GM12878 (cell line): Measurements from ENCODE around the gene IRGC. TPM values are rescaled to one million over a fixed set of nuclear protein-coding genes. Genes with fewer than 3 reads are reported as not detected.

Experiments used
- ASH2L ChIP-seq: fragments of 300-600, 200-600 bp; sonication (generic); IDR thresholded peaks from 2 replicates; pipeline ENCODE4 v1.6.1; 2017; ENCODE audit warnings: low read depth, mild to moderate bottlenecking, borderline replicate concordance
- ATF2 ChIP-seq: IDR thresholded peaks from 2 replicates; pipeline ENCODE4 v1.6.1; 2012; ENCODE audit warnings: low read length, inconsistent platforms
- CREB1 ChIP-seq: IDR thresholded peaks from 2 replicates; pipeline ENCODE4 v1.6.1; 2012; ENCODE audit warnings: low read depth, mild to moderate bottlenecking, inconsistent platforms
- EGR1 ChIP-seq, 2 experiments: IDR thresholded peaks; 1 replicate in 1 of 2; 2 replicates in 1 of 2; pipeline ENCODE4 v1.6.1; 2011 to 2012; ENCODE audit warnings: low read depth in 2 of 2, low read length in 2 of 2, borderline replicate concordance in 1 of 2, mild to moderate bottlenecking in 1 of 2, moderate library complexity in 1 of 2
- ELK1 ChIP-seq: IDR thresholded peaks from 2 replicates; pipeline ENCODE4 v1.6.1; 2012; ENCODE audit warnings: low read depth, low read length, improper control_type of control experiment
- EZH2 ChIP-seq: IDR thresholded peaks from 2 replicates; pipeline ENCODE4 v1.6.1; 2012; ENCODE audit warnings: low read depth, mild to moderate bottlenecking, control low read depth, inconsistent platforms, low read length, borderline replicate concordance; ENCODE audit not compliant: control insufficient read depth
- HSF1 ChIP-seq: fragments of 150-350 bp; IDR thresholded peaks from 2 replicates; pipeline ENCODE4 v1.6.1; 2014; ENCODE audit warnings: mild to moderate bottlenecking, low read depth, low read length
- IKZF1 ChIP-seq: fragments of 450-650 bp; conservative IDR thresholded peaks from 2 replicates; pipeline ENCODE4 v1.6.1; 2017; ENCODE audit warnings: antibody characterized with exemption, mild to moderate bottlenecking
- IRF5 ChIP-seq: fragments of 450-650 bp; IDR thresholded peaks from 2 replicates; pipeline ENCODE4 v1.6.1; 2017; ENCODE audit warnings: borderline replicate concordance
- LARP7 ChIP-seq: fragments of 450-650 bp; IDR thresholded peaks from 2 replicates; pipeline ENCODE4 v1.6.1; 2017; ENCODE audit warnings: mild to moderate bottlenecking
- MAX ChIP-seq: IDR thresholded peaks from 2 replicates; pipeline ENCODE4 v1.6.1; 2012; ENCODE audit warnings: low read depth, low read length, improper control_type of control experiment
- MLLT1 ChIP-seq: fragments of 450-650 bp; IDR thresholded peaks from 2 replicates; pipeline ENCODE4 v1.6.1; 2016; ENCODE audit warnings: mild to moderate bottlenecking
- MXI1 ChIP-seq: fragments of 150-350 bp; IDR thresholded peaks from 2 replicates; pipeline ENCODE4 v1.6.1; 2011; ENCODE audit warnings: low read depth, mild to moderate bottlenecking, inconsistent platforms, low read length, improper control_type of control experiment
- NFYB ChIP-seq: IDR thresholded peaks from 2 replicates; pipeline ENCODE4 v1.6.1; 2011; ENCODE audit warnings: low read depth, mild to moderate bottlenecking, low read length, improper control_type of control experiment, moderate library complexity; ENCODE audit not compliant: insufficient read depth
- PAX8 ChIP-seq: fragments of 450-650 bp; IDR thresholded peaks from 2 replicates; pipeline ENCODE4 v1.6.1; 2017; ENCODE audit warnings: mild to moderate bottlenecking, moderate library complexity
- POLR2AphosphoS5 ChIP-seq: IDR thresholded peaks from 2 replicates; pipeline ENCODE4 v1.6.1; 2011; ENCODE audit warnings: mild to moderate bottlenecking, low read length, inconsistent platforms
- RB1 ChIP-seq: fragments of 450-650 bp; formaldehyde crosslinking; IDR thresholded peaks from 2 replicates; pipeline ENCODE4 v1.6.1; 2017; ENCODE audit warnings: mild to moderate bottlenecking, borderline replicate concordance
- RELA ChIP-seq: fragments of 450-650 bp; IDR thresholded peaks from 2 replicates; pipeline ENCODE4 v1.8.0; 2014; ENCODE audit warnings: borderline replicate concordance; ENCODE audit not compliant: partially characterized antibody
- STAT1 ChIP-seq: fragments of 450-650 bp; conservative IDR thresholded peaks from 2 replicates; pipeline ENCODE4 v1.6.1; 2014; ENCODE audit warnings: antibody characterized with exemption, mild to moderate bottlenecking
- TCF3 ChIP-seq: IDR thresholded peaks from 2 replicates; pipeline ENCODE4 v1.6.1; 2012; ENCODE audit warnings: low read depth, mild to moderate bottlenecking, low read length, borderline replicate concordance; ENCODE audit not compliant: insufficient read depth
- TCF7 ChIP-seq: IDR thresholded peaks from 2 replicates; pipeline ENCODE4 v1.6.1; 2014; ENCODE audit warnings: antibody characterized with exemption, borderline replicate concordance
- ZBED1 ChIP-seq: IDR thresholded peaks from 2 replicates; pipeline ENCODE4 v1.6.1; 2016; ENCODE audit warnings: borderline replicate concordance
- polyA plus RNA-seq, 11 experiments: library from polyadenylated mRNA; depleted of rRNA in 4 of 11; unstranded in 6 of 11; stranded (reverse) in 5 of 11; fragments of >200 nt; fragmentation: Nextera tagmentation in 4 of 11; fragmentation: Illumina TruSeq in 1 of 11; extraction: Ambion mirVana in 4 of 11; extraction: Trizol in 1 of 11; gene quantifications; 1 replicate in 1 of 11; 2 replicates in 10 of 11; pipeline versions ENCODE4 v1.2.1 to v1.2.3, GENCODE V29; 2011 to 2016; ENCODE audit warnings: inconsistent platforms in 2 of 11, missing spikeins in 2 of 11, low read depth in 1 of 11
- total RNA-seq, 4 experiments: library from RNA; depleted of rRNA in 3 of 4; stranded (reverse); fragments of >200 nt in 3 of 4; fragmentation: Illumina TruSeq in 1 of 4; extraction: Trizol in 1 of 4; gene quantifications; 2 replicates each; pipeline versions ENCODE4 v1.2.1 to v1.2.3, GENCODE V29; 2013 to 2021

Gene IRGC
- total and polyA plus RNA-seq, 10 of the 15 experiments (the other 5 are each of a cell fraction or from before 2014, with no cell fraction given): 0.04 TPM; not detected in 9

GRCh38 chr19:43754503-43755255 lies 38.8 kb downstream of the IRGC start, which contains the start of gene SMG9 (continued):
- TF ChIP-seq HSF1 (0 out of 2 replicates have a peak, but pooled peaks have one; percentile 7), STAT1 (0 out of 2 replicates have a peak, but pooled peaks have one; percentile 71), TCF3 (no peak), RB1 (peak; percentile 96), POLR2AphosphoS5 (peak; percentile 85), RELA (peak; percentile 70), ASH2L (no peak), ZBED1 (no peak), EGR1 (IDR thresholded peaks at IDR 0.05; ENCODE audit: borderline replicate concordance in 1 of 2, low read depth in 2 of 2, low read length in 2 of 2) (peak in 1 of 2 experiments; percentile 75; a peak in 2 of 3 replicates), MAX (peak; percentile 16; the same call in 1 of the 2 replicates), IRF5 (no peak), MLLT1 (peak; percentile 82; the same call in 1 of the 2 replicates), MXI1 (peak; percentile 30; the same call in 1 of the 2 replicates), CREB1 (peak; percentile 39; the same call in 1 of the 2 replicates), NFYB (no peak; the same call in 1 of the 2 replicates), EZH2 (no peak), IKZF1 (peak; percentile 98), LARP7 (peak; percentile 77; the same call in 1 of the 2 replicates), TCF7 (no peak), PAX8 (no peak), ATF2 (no peak), ELK1 (peak; percentile 39; the same call in 1 of the 2 replicates)
